ENCODE measurements around the gene UBA1.

GRCh38 chrX:47179928-47180255 lies 13.7 kb upstream of the UBA1 start:
- TF ChIP-seq CEBPB (IDR thresholded peaks at IDR 0.05) (no peak), NPAS2 (CRISPR knock-in tag; IDR thresholded peaks at IDR 0.05; ENCODE audit: borderline replicate concordance) (no peak), POLR2A (IDR thresholded peaks at IDR 0.05; ENCODE audit: low read length) (no peak)
- TF ChIP-seq, protein P1, sequence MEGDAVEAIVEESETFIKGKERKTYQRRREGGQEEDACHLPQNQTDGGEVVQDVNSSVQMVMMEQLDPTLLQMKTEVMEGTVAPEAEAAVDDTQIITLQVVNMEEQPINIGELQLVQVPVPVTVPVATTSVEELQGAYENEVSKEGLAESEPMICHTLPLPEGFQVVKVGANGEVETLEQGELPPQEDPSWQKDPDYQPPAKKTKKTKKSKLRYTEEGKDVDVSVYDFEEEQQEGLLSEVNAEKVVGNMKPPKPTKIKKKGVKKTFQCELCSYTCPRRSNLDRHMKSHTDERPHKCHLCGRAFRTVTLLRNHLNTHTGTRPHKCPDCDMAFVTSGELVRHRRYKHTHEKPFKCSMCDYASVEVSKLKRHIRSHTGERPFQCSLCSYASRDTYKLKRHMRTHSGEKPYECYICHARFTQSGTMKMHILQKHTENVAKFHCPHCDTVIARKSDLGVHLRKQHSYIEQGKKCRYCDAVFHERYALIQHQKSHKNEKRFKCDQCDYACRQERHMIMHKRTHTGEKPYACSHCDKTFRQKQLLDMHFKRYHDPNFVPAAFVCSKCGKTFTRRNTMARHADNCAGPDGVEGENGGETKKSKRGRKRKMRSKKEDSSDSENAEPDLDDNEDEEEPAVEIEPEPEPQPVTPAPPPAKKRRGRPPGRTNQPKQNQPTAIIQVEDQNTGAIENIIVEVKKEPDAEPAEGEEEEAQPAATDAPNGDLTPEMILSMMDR (IDR thresholded peaks at IDR 0.05), result no peak

Measured in A549 (cell line).